H1 (cell line): Measurements from ENCODE around the gene ABCA13. TPM values are rescaled to one million over a fixed set of nuclear protein-coding genes. Genes with fewer than 3 reads are reported as not detected.

Experiments used
- CTCF ChIA-PET: fragments of 300-600 bp; sonication (Branson Sonifier 250); formaldehyde crosslinking; loops from one replicate; lab custom pipeline; 2021; ENCODE audit not compliant: partially characterized antibody; lab: Charles Lee
- POLR2A ChIA-PET: fragments of 300-600 bp; sonication (Branson Sonifier 250); formaldehyde crosslinking; loops from one replicate; lab custom pipeline; 2021; ENCODE audit warnings: inconsistent platforms; ENCODE audit not compliant: partially characterized antibody; lab: Charles Lee
- DNase-seq, 2 experiments: peaks; one replicate each; pipeline versions ENCODE4 v3.0.0 to v3.0.0-alpha.2; 2010 to 2022; ENCODE audit warnings: low spot score in 2 of 2, low read depth in 1 of 2, mixed read lengths in 1 of 2
- FAIRE-seq: peaks from 2 replicates; lab custom pipeline; 2011; peaks lifted over from hg19 to GRCh38; lab: Jason Lieb, UNC
- H2AFZ ChIP-seq: 2 replicates; pipeline ENCODE4 v1.8.1; 2012; ENCODE audit warnings: low read length, inconsistent platforms
- H2AK5ac ChIP-seq: 2 replicates; pipeline ENCODE4 v1.6.1; 2013; ENCODE audit warnings: low read depth, low read length
- H2BK120ac ChIP-seq: replicated peaks from 2 replicates; pipeline ENCODE3; 2013; ENCODE audit warnings: low read depth, low read length, inconsistent platforms
- H2BK12ac ChIP-seq: 2 replicates; pipeline ENCODE4 v1.6.1; 2013; ENCODE audit warnings: low read depth, low read length
- H2BK15ac ChIP-seq: 2 replicates; pipeline ENCODE4 v1.6.1; 2013; ENCODE audit warnings: low read length
- H2BK20ac ChIP-seq: 2 replicates; pipeline ENCODE4 v1.6.1; 2013; ENCODE audit warnings: low read length
- H2BK5ac ChIP-seq: 2 replicates; pipeline ENCODE4 v1.6.1; 2013; ENCODE audit warnings: low read depth, low read length
- H3K14ac ChIP-seq: 2 replicates; pipeline ENCODE4 v1.6.1; 2013; ENCODE audit warnings: inconsistent platforms; ENCODE audit not compliant: insufficient read length
- H3K18ac ChIP-seq: 2 replicates; pipeline ENCODE4 v1.6.1; 2013; ENCODE audit warnings: low read length; ENCODE audit errors: extremely low read depth
- H3K23ac ChIP-seq: 2 replicates; pipeline ENCODE4 v1.6.1; 2013; ENCODE audit warnings: inconsistent platforms; ENCODE audit not compliant: insufficient read length
- H3K23me2 ChIP-seq: 2 replicates; pipeline ENCODE4 v1.6.1; 2013; ENCODE audit warnings: low read depth, low read length
- H3K27ac ChIP-seq: 2 replicates; pipeline ENCODE4 v1.6.1; 2011; ENCODE audit warnings: low read depth, low read length, inconsistent platforms
- H3K27me3 ChIP-seq, 4 experiments: replicated peaks in 1 of 4; 1 replicate in 1 of 4; 2 replicates in 3 of 4; pipeline versions ENCODE4 v1.6.1 to v1.8.1; 2011 to 2013; ENCODE audit warnings: low read length in 3 of 4, mild to moderate bottlenecking in 3 of 4, inconsistent platforms in 2 of 4, mixed read lengths in 2 of 4, moderate library complexity in 1 of 4; ENCODE audit not compliant: control insufficient read depth in 3 of 4, insufficient read depth in 3 of 4; ENCODE audit errors: extremely low read depth in 1 of 4
- H3K36me3 ChIP-seq, 4 experiments: 2 replicates each; pipeline versions ENCODE4 v1.6.1 to v1.8.1; 2011 to 2013; ENCODE audit warnings: mild to moderate bottlenecking in 4 of 4, low read length in 3 of 4, moderate library complexity in 2 of 4, control low read depth in 1 of 4, inconsistent platforms in 1 of 4; ENCODE audit not compliant: insufficient read depth in 4 of 4, control insufficient read depth in 2 of 4
- H3K4ac ChIP-seq: replicated peaks from 2 replicates; pipeline ENCODE3; 2013; ENCODE audit warnings: low read length, low read depth, mixed read lengths, inconsistent platforms; ENCODE audit not compliant: insufficient read length
- H3K4me1 ChIP-seq, 4 experiments: replicated peaks in 1 of 4; 1 replicate in 1 of 4; 2 replicates in 3 of 4; pipeline versions ENCODE4 v1.6.1 to v1.8.1; 2011 to 2013; ENCODE audit warnings: low read length in 3 of 4, inconsistent platforms in 2 of 4, mixed read lengths in 1 of 4; ENCODE audit not compliant: insufficient read depth in 4 of 4, control insufficient read depth in 3 of 4
- H3K4me2 ChIP-seq, 2 experiments: 2 replicates each; pipeline versions ENCODE4 v1.6.1 to v1.8.1; 2011 to 2013; ENCODE audit warnings: low read depth in 2 of 2, low read length in 2 of 2, control low read depth in 1 of 2, inconsistent platforms in 1 of 2, mild to moderate bottlenecking in 1 of 2; ENCODE audit not compliant: insufficient read depth in 1 of 2
- H3K4me3 ChIP-seq, 4 experiments: fragments of 200-600, 300-600 bp in 1 of 4; sonication (generic), shearing (Covaris generic), sonication (Bioruptor Twin) in 1 of 4; 2 replicates each; pipeline versions ENCODE4 v1.5.1 to v1.8.1; 2011 to 2016; ENCODE audit warnings: low read length in 4 of 4, low read depth in 3 of 4, control low read depth in 2 of 4, inconsistent platforms in 2 of 4, mild to moderate bottlenecking in 2 of 4, mixed read lengths in 1 of 4, moderate library complexity in 1 of 4; ENCODE audit not compliant: insufficient read depth in 2 of 4; ENCODE audit errors: extremely low read depth in 1 of 4
- H3K56ac ChIP-seq: replicated peaks from 2 replicates; pipeline ENCODE3; 2013; ENCODE audit warnings: low read depth, mild to moderate bottlenecking, mixed read lengths, low read length, inconsistent platforms; ENCODE audit not compliant: insufficient read length
- H3K79me1 ChIP-seq: 2 replicates; pipeline ENCODE4 v1.6.1; 2013; ENCODE audit warnings: low read depth, low read length, control low read depth
- H3K79me2 ChIP-seq, 2 experiments: 2 replicates each; pipeline versions ENCODE4 v1.6.1 to v1.8.1; 2012 to 2013; ENCODE audit warnings: low read length in 2 of 2, mild to moderate bottlenecking in 2 of 2, inconsistent platforms in 1 of 2; ENCODE audit not compliant: insufficient read depth in 2 of 2, control insufficient read depth in 1 of 2
- H3K9ac ChIP-seq, 4 experiments: replicated peaks in 1 of 4; 1 replicate in 1 of 4; 2 replicates in 3 of 4; pipeline versions ENCODE4 v1.6.1 to v1.8.1; 2011 to 2013; ENCODE audit warnings: low read depth in 3 of 4, low read length in 3 of 4, control low read depth in 2 of 4, mild to moderate bottlenecking in 2 of 4, moderate library complexity in 2 of 4, inconsistent platforms in 1 of 4; ENCODE audit errors: extremely low read depth in 1 of 4
- H3K9me3 ChIP-seq, 2 experiments: 2 replicates each; pipeline versions ENCODE4 v1.6.1 to v1.8.1; 2012 to 2013; ENCODE audit warnings: mild to moderate bottlenecking in 2 of 2, moderate library complexity in 2 of 2, control low read depth in 1 of 2, inconsistent platforms in 1 of 2, low read depth in 1 of 2, low read length in 1 of 2, mixed read lengths in 1 of 2; ENCODE audit not compliant: insufficient read depth in 2 of 2
- H4K20me1 ChIP-seq, 2 experiments: replicated peaks in 1 of 2; 2 replicates each; pipeline versions ENCODE3 to v1.8.1; 2011 to 2013; ENCODE audit warnings: inconsistent platforms in 2 of 2, low read length in 2 of 2, mild to moderate bottlenecking in 1 of 2; ENCODE audit not compliant: insufficient read depth in 2 of 2, control insufficient read depth in 1 of 2
- H4K5ac ChIP-seq: 2 replicates; pipeline ENCODE4 v1.6.1; 2013; ENCODE audit warnings: low read length, low read depth, mixed read lengths, inconsistent platforms; ENCODE audit not compliant: insufficient read length
- H4K8ac ChIP-seq: 2 replicates; pipeline ENCODE4 v1.8.0; 2013; ENCODE audit warnings: mild to moderate bottlenecking, moderate library complexity, low read length, inconsistent platforms; ENCODE audit not compliant: insufficient read depth; ENCODE audit errors: extremely low read depth
- H4K91ac ChIP-seq: replicated peaks from 2 replicates; pipeline ENCODE3; 2013; ENCODE audit warnings: low read length, mixed read lengths, inconsistent platforms; ENCODE audit not compliant: insufficient read length
- ASH2L ChIP-seq: fragments of 200-600, 300-600 bp; sonication (generic); IDR thresholded peaks from one replicate; pipeline ENCODE4 v1.7.1; 2017; ENCODE audit warnings: low read length
- ATF2 ChIP-seq: IDR thresholded peaks from 2 replicates; pipeline ENCODE4 v1.6.1; 2012; ENCODE audit warnings: low read length, inconsistent platforms
- EZH2 ChIP-seq: fragments of 200-600 bp; sonication (generic); IDR thresholded peaks from 2 replicates; pipeline ENCODE4 v1.7.1; 2012; ENCODE audit warnings: low read depth, mild to moderate bottlenecking, moderate library complexity, low read length, inconsistent platforms; ENCODE audit not compliant: severe bottlenecking
- MAFK ChIP-seq: IDR thresholded peaks from 2 replicates; pipeline ENCODE4 v1.6.1; 2012; ENCODE audit warnings: low read depth, mild to moderate bottlenecking, improper control_type of control experiment, low read length
- SIRT6 ChIP-seq: IDR thresholded peaks from one replicate; pipeline ENCODE4 v1.7.1; 2012; ENCODE audit warnings: low read length, inconsistent platforms
- SRF ChIP-seq: IDR thresholded peaks from 2 replicates; pipeline ENCODE4 v1.6.1; 2011; ENCODE audit warnings: mild to moderate bottlenecking, low read depth, low read length, moderate library complexity
- ZNF274 ChIP-seq: IDR thresholded peaks from 2 replicates; pipeline ENCODE4 v1.7.0; 2012; ENCODE audit warnings: low read length, borderline replicate concordance; ENCODE audit errors: extremely low read depth
- WGBS, 2 experiments: shearing (Covaris generic) in 1 of 2; methylation state at CpG; one replicate each; pipeline versions ENCODE4 v1.1.6 to v1.1.7; 2013 to 2015; ENCODE audit warnings: low lambda C conversion rate in 2 of 2, mixed read lengths in 2 of 2, inconsistent platforms in 1 of 2, low coverage in 1 of 2, missing lambda C conversion rate in 1 of 2; ENCODE audit not compliant: insufficient replicate concordance in 2 of 2, insufficient coverage in 1 of 2, insufficient read length in 1 of 2; ENCODE audit errors: extremely low coverage in 1 of 2, missing lambda C conversion rate in 1 of 2; 5-methylcytosine and 5-hydroxymethylcytosine counted together
- polyA plus RNA-seq, 7 experiments: library from polyadenylated mRNA; depleted of rRNA in 3 of 7; stranded (reverse) in 5 of 7; unstranded in 2 of 7; fragments of >200 nt in 5 of 7; fragments of 200-250 nt in 2 of 7; gene quantifications; 1 replicate in 5 of 7; 2 replicates in 1 of 7; 4 replicates in 1 of 7; pipeline versions ENCODE4 v1.2.1 to v1.2.3, GENCODE V29; 2011 to 2013; ENCODE audit warnings: missing spikeins in 2 of 7, mixed read lengths in 2 of 7
- total RNA-seq: library from RNA; stranded (reverse); fragmentation: NEBNext Ultra II Directional; extraction: Animal tissue kit (Norgen Biotek cat#: 25700); gene quantifications from 2 replicates; pipeline ENCODE4 v1.2.1, GENCODE V29; 2021

The ABCA13 gene
- total and polyA plus RNA-seq, 2 of the 8 experiments (the other 6 are each of a cell fraction or from before 2014, with no cell fraction given) = 0.07 to 0.09 TPM

- H4K91ac ChIP-seq = no peak overlapping the region
- H2BK120ac ChIP-seq = no peak overlapping the region
- CTCF ChIA-PET = no interaction called here
- TF ChIP-seq ATF2 (no peak), MAFK (no peak), SRF (no peak), EZH2 (no peak), ASH2L (no peak), SIRT6 (no peak), ZNF274 (no peak)
- no peaks in the 10 kb centered on the region for H3K79me2 ChIP-seq
- no peaks in the 10 kb centered on the region for H3K4me1 ChIP-seq
- no peak overlapping the region for H3K23ac ChIP-seq
- FAIRE-seq (no peak), DNase-seq (no peak)
- no peak overlapping the region for H2AFZ ChIP-seq
- H3K56ac ChIP-seq = no peak overlapping the region
- H3K23me2 ChIP-seq = no peaks in the 10 kb centered on the region; the same call in 1 of the 2 replicates
- H4K5ac ChIP-seq = no peak overlapping the region
- H3K4me2 ChIP-seq = no peak overlapping the region
- H2BK20ac ChIP-seq = no peak overlapping the region
- no peak overlapping the region for H3K27ac ChIP-seq
- H3K4ac ChIP-seq = no peak overlapping the region
- no peak overlapping the region for H3K4me3 ChIP-seq
- H4K8ac ChIP-seq = no peak overlapping the region
- H4K20me1 ChIP-seq = no peaks in the 10 kb centered on the region
- no peaks in the 10 kb centered on the region for H3K27me3 ChIP-seq
- no peaks in the 10 kb centered on the region for H3K9me3 ChIP-seq
- POLR2A ChIA-PET = no interaction called here
- H3K36me3 ChIP-seq = no peaks in the 10 kb centered on the region
- 87% methylated on average over 3 of the region's 4 CpGs; no CpG with 5 or more reads in 1 of the 2 experiments for WGBS, 2 experiments
- H3K79me1 ChIP-seq = no peaks in the 10 kb centered on the region
- H3K9ac ChIP-seq = no peak overlapping the region
- H2BK5ac ChIP-seq = no peak overlapping the region
- no peak overlapping the region for H3K14ac ChIP-seq
- no peak overlapping the region for H2BK12ac ChIP-seq
- H2AK5ac ChIP-seq = no peak overlapping the region
- H3K18ac ChIP-seq = no peak overlapping the region
- no peak overlapping the region for H2BK15ac ChIP-seq
Measured at GRCh38 chr7:48225101-48225500, 53.8 kb downstream of the ABCA13 start.
